GM19035 (cell line): ENCODE data around the gene SMIM12.

Experiments used
- ATAC-seq: cut with Tn5 transposase; IDR thresholded peaks from one replicate; pipeline ENCODE4 v1.9.1; 2021; ENCODE audit not compliant: unreplicated experiment

Gene SMIM12

DNA sequence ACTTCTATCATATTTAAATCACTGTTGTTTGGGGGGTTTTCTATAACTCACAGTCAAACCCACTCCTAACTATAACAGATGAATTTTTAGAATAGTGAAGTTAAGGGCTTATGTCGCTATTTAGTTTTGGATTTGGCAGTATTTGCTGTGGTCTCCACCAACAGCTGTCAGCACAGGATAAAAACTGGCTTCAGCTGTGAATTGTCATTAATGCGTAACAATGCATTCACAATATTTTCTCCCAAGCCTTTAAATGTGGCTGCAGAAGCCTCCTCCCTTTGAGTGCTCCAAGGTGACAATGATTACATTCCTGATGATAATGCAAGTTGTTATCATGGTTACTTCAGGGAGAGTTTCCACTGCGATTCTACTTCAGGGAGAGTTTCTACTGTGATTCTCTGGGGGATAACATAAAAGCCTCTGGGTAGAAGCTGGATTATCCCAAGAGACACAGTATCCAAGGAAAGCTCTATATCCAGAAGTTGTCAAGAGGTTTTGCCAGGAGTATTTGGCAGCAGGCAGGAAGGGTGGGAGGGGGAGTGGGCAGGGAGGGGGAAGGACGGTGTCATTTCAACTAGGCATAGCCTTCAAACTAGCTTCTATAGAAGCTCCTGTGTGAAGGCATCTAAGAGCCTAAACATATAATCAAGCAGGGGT is 14.9 kb upstream of the SMIM12 start:
- no peak for ATAC-seq

DNA sequence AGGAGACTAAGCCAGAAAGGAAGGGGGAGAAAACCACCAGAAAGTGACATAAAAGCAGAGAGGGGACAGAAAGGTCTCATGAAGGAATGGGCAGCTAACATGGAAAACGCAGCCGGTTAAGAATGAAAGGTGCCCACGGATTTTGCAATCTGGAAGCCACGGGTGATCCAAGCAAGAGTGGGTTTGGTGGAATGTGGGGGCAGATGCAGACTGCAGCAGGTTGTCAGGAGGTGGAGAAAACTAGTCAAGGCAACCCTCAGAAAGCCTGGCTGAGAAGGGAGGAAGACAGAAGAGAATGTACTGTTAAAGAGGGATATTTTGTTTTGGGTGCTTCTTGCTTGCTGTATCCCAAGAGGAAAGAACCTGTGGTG is 12.6 kb upstream of the SMIM12 start:
- ATAC-seq, result no peak

DNA sequence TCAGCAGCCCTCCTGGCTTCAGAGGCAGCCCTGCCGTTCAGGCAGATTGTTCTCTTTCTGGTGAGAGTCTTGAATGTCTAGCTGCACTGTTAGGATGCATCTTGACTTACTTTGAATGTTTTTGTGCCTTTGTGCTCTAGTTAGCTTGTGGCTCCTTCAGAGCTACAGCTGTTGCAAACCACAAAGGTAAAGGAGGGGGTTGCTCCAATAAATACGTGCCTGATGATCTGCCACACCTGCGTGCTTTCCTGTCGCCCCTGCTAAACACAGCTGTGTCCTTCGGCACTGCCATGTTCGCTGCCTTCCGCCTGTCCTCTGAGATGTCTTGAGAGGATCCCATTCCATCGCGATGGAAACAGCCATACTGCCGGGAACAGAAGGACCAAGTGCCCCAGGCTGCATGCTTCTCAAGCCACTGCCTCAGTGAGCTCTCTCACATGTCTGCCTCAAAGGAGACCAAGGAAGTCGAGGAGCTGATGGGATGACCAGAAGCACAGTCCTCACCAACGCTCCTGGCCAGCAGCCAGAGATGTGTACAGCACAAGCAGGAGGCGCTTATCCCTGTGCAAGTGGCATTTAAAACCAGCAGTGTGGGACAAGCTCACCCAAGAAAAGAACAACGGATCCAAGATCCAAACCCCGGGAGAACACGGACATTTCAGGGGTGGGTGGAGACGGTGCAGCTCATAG is 12.0 kb upstream of the SMIM12 start:
- ATAC-seq, result no peak

DNA sequence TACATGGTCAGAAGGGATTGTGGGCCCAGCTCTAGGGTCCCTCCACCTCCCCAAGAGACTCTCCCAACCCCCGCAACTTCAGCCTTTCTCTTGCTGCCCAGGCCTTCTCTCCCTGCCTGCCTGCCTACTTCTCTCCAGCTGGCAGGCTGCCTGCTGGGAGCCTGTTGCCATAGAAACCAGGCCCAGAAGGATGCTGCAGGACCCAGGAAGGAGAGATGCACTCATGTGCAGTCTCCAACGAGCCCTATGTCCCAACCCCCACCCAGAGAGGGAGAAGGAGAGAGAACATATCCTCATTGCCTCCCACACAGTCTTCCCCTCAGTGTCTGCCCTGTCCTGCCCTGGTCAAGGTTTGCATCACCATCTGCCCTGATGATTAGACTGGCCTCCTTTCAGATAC is 10.8 kb upstream of the SMIM12 start:
- ATAC-seq, result no peak

DNA sequence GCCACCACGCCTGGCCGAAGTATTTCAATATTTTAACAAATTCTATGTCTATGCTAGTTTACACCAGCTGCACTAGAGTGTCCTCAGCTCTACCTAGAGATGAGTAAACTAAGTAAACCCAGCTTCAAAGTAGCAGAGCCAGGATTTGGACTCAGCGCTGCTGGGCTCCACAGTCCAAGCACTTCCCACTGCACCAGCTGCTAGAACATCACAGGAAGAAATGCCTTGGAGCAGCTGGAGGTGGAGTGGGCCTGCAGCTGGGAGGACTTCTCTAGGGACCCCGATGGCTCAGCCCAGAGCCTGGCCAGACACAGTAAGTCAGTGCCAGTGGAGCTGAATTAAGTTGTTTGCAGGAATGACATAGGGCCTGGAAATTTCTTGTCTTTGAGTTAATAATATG is 10.2 kb upstream of the SMIM12 start:
- no peak for ATAC-seq

DNA sequence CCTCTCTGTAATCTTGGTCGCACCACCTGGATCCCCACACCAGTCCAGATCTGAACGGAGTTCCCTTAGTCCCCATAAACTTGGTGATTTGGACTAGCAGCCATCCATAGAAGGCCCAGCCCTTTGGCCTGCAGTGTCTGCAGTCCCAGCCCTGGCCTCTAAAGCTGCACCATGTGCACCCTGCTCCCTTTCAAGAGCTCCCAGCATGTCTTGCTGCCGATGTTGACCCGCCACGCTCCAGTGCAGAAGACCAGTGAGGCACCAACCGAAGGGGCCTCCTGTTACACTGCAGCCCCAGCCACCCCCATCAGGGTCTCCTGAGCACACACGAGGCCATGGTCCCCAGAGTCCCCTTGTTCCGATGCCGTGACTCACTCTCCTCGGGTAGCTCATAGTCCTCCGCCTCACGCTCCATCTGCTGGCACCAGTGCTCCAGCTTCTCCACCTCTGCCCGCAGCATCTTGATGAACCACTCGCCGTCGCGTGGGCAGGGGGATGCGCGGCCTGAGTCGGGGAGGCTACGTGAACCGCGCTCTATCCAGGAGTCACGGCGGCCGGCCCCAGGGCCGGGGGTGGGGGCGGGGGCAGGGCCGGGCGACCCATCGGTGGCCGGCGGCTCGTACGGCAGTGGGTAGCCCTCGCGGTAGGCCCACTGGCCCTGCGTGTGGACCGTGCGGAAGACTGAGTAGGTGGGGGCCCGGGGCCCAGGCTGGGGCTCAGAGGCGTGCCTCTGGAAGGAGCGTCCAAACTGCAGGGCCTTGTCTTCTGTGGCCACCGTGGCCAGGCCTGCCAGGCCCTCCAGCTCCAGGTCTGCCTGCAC is 8.9 kb upstream of the SMIM12 start:
- no peak for ATAC-seq

DNA sequence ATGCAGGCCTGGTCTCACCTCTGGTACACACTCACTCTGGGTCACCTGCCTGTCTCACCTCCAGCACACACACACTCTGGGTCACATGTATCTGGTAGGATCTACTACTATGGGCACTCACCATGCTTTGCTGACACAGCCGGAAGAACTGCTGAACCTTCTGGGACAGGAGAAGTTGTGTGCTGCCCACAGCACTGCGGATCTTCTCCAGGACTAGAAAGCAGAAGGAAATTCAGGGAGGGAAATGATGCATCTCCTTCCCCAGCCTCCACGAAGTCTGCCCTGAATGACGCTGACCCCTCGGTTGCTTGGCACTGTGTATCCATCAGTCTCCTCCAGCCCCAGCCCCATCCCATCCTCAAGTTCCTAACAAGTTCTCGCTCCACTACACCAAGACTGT is 7.9 kb upstream of the SMIM12 start:
- ATAC-seq, result no peak

DNA sequence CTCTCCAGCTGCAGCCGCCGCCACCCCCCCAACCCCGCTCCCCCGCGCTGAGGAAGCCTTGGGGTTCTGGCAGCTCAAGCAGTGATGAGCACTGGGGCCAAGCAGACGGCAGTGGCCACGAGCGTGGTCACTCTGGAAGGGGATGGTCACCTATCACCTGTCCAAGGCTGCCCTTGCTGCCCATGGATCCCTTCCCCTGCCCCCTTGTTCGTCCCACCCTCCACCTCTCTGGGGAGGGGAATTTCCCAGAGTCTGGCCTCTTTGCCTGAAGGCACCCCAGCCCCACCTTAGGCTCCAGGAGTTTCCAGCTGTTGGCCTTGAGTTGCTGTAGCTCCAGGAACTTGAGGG is 7.2 kb upstream of the SMIM12 start:
- no peak for ATAC-seq

DNA sequence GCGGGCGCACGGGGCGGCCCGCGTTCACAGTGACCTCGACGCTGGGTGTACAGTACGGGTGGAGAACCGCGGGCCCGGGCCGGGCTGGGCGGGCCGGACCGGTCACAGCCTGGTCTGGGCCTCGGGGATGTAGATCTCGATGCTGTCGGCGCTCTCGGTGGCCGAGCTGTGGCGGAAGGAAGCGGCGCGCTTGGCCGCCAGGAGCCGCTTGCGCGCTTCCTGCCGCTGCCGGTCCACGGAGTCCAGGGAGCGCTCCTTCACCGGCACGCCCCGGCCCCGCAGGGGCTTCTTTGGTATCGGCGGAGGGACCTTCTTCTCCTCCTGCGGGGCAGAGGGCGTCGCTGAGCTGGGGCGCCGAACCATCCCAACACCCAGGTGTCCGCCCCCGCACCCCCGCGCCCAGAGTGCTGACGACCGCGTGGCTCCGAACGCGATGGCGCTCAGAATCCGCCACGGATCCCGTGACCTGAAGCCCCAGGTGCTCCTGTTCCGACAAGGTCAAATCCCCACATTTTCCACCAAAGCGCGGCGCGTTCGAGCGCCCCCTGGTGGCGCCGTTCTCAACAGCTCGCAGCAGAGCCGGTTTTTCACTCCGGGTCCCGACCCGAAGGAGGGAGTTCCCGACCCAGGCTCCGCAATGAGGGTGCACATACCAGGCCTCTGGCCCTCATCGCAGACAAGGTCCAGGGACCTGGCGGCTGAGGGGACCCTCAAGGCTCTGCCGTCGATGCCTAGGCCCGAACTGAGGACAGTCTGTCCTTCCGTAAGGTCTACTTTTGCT is 6.6 kb upstream of the SMIM12 start:
- ATAC-seq, result peak; percentile 72

DNA sequence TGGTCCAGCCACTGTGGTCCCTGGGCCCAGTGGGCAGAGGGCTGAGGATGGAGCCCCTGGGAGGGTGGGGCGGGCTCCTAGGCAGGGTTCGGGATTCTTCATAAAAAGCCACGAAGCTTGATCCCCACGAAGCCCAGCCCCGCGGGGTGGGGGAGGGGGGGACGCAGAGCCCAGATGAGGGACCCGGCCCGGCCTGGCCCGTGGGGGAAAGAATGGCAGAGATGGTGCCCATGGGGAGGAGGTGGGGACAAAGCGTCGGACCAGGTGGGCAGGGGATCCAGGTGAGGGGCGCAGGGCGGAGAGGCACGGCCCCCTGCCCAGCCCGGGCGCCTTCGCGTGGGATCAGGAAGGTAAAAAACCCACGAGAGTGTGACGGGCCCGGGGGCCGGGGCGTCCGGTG is 6.0 kb upstream of the SMIM12 start:
- ATAC-seq, result no peak

DNA sequence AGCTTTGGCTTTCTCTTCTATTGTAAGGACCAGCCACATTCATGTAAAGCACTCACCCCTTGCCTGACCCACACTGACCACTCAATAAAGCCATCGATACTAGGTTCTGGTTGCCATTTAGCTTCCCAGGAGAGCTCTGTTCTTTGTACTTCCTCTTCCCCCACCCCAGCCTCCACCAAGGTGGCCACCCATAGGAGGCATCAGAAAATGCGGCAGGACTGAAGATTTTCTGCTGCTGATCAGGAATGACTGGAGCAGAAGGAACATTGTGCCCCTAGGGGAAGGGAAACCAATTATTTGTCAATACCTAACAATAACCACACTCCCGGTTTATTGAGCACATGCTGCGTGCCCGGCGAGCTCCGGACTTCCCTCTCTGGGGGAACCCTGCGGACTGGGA is 5.2 kb upstream of the SMIM12 start:
- ATAC-seq, result no peak

DNA sequence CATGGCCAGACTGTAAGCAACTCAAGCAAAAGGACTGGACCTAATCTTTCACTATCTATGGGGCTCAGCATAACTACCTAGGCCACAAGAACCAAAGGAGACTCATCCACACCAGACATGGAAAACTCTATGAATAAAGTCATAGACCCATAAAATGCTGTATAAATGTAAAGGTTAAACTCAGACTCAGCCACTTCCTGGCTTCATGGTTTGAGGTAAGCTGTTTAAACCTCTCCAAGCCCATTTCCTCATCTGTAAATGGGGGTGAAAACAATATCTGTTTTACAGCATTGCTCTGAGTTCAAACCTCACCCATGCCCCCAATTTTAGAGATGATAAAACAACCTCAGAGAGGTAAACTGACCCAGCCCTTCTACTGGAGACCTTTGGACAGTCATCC is 4.0 kb upstream of the SMIM12 start:
- ATAC-seq, result no peak

DNA sequence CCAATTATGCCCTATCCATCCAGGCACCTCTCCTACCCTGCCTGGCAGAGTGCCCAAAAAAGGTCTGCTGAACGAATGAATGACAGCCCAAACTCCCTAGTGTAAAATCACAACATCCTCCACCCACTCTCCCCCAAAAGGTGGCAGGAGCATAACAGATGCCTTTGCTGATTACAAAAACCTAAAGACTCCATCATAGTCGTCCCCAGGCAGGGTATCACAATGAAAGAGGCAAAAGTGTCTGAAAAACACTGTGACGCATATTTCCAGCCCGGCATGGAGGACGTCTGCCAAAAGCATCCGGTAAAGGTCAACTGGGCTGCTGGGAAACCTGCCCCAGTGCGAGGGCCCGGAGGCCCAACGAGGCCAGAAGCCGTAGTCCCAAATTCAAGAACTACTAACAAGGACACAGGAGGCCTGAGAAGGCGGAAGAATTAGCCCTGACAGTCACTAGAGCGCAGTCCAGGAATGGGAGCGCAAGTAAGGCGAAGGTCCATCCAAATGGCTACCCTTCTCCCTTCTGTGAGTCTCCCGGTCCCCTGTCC is 576 bp downstream of the SMIM12 start:
- ATAC-seq, result no peak

DNA sequence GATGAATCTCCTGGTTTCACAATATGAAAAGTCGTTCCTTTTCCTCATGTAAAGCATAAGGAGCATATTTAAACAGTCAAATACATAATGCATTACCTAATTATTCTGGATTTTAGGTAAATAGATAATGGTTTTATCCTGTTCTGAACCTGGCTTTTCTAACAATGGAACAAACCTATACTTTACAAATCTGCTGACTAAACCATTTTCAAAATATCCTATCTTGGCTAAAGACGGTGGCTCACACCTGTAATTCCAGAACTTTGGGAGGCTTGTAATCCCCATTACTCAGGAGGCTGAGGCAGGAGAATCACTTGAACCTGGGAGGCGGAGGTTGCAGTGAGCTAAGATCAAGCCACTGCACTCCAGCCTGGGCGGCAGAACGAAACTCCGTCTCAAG is 2.9 kb downstream of the SMIM12 start:
- no peak for ATAC-seq

DNA sequence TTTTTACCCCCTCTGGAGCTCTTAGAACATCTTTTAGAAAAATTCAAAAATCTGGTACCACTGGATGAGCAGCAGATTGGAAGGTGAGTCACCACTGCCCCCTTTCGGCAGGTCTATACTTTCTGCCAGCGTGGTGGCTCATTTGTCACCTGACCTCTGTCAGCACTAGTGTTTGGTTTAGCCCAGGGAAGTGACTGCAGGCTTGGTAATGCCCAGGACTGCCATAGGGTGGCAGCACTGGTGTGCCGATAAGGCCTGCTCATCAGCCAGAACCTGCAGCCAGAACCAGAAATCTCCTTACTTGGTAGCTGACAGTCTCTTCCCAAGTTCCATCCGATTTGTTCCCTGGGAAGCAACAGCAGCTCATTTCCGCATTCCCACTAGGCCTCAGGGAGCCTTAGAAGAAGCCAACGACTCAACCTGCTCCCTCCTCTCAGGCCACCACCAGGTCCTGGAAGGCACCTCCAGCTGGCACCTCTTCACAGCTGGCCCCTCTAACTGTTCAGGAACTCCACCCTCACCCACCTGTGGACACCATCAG is 6.8 kb downstream of the SMIM12 start:
- ATAC-seq, result peak; percentile 91

DNA sequence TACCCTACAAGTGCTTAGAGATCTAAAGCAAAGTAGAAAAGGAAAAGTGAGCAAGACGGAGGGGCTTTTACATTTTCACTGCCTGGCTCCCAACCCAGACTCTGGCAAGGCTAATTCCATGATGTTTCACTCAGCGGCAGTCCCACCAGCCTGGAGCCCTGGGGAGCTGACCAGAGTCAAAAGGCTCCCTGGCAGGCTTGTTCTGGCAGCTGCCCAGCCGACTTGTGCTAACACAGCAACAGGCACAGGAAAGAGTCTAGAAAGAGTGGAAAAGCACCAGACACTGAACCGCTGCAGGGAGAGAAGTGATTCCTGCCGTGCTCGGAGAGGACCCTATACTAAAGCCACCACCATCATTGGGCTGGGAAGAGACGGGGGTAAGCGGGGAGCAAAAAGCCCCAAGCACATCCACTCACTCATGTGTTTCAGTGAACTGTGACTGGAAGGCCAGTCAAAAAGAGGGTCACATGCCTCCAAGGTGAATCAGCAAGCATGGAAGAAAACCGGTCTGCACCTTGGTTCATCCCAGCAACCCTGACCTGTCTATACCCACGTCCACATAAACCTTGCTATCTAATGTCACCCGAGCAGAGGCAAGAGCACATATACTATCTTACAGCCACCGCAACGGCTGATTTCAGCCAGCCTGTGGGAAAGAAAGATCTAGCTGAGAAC is 8.0 kb downstream of the SMIM12 start:
- no peak for ATAC-seq

DNA sequence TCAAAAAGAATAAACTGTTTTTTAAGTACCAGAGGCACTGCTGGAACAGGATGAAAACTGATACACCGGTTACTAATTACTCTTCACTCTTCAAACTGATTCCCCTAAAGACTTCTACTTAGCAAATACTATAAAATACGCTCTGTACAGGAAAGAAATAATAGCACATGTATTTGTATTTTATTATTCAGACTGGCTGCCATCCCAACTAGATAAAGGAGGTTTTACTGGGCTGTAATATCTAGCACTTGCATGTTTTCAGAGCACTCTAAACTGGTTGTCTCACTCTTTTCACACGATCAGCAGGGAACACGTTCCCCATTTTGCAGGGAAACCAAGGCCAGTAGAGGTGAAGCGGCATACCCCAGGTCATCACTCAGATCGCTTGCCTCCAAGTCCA is 9.2 kb downstream of the SMIM12 start:
- ATAC-seq, result no peak

DNA sequence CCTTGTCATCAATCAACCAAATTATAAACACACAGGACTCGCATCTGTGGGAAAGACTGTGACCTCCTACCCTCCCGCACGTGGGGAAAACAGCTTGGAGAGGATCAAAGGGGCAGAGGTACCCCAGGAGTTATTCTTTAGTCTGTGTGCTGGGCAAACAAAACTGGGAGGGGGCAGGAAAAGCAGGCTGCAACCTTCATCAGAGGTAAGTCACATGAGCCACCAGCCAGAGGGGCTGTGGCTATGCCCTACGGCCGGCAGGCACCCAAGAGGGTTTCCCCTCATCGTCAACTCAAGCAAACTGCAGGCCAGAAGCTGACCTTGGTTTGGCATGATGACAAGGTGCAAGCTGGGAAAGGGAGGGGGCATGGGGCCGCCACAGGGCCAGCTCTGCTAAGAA is 12.5 kb downstream of the SMIM12 start:
- ATAC-seq, result no peak

DNA sequence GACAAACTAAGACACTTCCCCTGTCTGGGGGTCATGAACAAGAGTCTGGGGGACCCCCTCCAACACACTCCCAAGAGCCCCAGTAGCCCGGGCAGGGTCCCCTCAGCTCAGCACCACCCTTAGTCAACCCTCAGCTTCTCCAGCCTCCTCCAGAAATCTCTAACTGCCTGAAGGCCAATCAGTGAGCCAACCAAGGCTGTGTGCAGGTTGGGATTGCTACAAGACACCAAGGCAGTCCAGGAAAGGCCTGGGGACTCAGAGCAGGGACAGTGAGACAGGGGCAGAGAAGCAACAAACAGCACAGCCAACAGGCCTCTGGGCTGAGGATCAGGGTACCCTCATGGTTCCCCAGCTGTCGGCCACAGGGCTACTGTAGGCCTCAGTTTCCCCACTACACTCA is 13.3 kb downstream of the SMIM12 start:
- no peak for ATAC-seq

DNA sequence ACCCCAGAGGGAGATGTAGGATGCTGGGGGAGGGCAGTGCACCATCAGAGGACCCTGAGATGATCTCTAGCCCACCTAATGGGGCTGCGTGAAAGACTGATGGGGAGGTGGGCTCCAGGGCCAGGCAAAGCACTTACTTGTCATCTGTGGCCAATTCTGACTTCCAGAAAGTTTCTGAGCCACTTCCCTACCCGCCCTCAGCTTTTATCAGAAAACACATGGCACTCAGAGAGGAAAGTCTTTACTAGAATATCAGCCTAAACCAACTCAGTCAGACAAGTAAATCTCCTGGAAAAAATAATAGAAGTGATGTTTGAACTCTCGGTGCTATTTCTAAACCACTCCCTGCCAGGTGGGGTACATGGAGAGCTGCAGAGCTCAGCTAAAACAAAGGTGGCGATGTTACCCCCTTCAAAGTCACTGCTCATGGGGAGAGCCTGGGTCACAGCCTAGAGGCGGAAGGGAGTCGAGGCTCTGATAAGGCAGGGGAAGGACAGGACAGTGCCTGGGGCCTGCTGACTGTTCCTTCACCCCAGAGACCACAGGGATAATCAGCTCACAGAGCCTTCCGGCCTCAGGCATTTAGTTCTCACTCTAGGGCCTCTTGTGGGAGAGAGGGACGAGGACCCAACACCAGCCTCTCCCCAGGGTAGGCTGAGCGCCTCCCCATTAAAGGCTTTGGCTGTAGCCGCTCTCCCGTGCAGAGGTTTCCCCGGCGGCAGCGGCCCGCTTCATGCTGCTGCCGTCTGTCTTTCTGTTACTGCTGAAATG is 14.2 kb downstream of the SMIM12 start:
- ATAC-seq, result no peak
